SK-MEL-5 (cell line): ENCODE results near the gene FFAR3. TPM values are rescaled to one million over a fixed set of nuclear protein-coding genes. Genes with fewer than 3 reads are reported as not detected.

Experiments used
- DNase-seq: peaks from one replicate; pipeline ENCODE4 v3.0.0-alpha.2; 2016; ENCODE audit warnings: low read depth, low spot score
- in situ Hi-C: cut with HindIII; loops from 2 replicates; pipeline ENCODE4 v1.10.0; 2016; ENCODE audit warnings: low sequenced_read_pairs, high pct_unique_total_duplicates, low pct_unique_long_range_greater_than_20kb
- total RNA-seq: library from RNA; depleted of rRNA; stranded (reverse); fragments of >200 nt; shearing (Covaris generic); gene quantifications from 2 replicates; pipeline ENCODE4 v1.2.3, GENCODE V29; 2014

The FFAR3 gene
- total RNA-seq, 1 experiment from 2014 or later = not detected

DNA sequence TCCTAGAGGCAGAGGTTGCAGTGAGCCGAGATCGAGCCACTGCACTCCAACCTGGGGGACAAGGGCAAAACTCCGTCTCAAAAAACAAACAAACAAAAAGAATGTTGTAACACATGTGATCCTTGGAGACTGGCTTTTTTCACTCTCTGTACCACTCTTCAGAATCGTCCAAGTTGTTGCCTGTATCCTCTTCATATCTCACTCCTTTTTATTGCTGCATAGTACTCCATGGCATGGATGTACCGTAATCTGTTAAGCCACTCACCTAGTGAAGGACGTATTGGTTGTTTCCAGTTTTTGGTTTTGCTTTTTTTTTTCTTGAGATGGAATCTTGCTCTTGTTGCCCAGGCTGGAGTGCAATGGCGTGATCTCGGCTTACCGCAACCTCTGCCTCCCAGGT lies 36.2 kb upstream of the FFAR3 start:
- in situ Hi-C loops = no loop called here
- DNase-seq = no peak

DNA sequence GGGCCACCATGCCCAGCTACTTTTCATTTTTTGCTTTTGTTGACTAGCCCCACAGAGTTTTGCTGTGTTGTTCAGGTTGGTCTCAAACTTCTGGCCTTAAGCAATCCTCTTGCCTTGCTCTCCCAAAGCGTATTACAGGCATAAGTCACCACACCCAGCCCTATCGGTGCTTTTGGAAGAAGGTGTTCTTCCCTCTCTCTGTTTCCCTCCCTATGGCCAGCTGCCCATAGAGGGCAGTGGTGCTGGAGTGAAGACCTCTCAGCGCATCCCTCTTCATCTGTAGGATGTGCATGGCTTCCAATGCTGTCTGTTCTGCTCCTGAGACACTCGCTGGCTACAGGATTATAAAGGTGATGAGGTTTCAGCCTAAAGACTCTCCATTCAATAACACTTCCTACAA lies 30.6 kb upstream of the FFAR3 start:
- in situ Hi-C loops = no loop called here
- peak; percentile 59 for DNase-seq

DNA sequence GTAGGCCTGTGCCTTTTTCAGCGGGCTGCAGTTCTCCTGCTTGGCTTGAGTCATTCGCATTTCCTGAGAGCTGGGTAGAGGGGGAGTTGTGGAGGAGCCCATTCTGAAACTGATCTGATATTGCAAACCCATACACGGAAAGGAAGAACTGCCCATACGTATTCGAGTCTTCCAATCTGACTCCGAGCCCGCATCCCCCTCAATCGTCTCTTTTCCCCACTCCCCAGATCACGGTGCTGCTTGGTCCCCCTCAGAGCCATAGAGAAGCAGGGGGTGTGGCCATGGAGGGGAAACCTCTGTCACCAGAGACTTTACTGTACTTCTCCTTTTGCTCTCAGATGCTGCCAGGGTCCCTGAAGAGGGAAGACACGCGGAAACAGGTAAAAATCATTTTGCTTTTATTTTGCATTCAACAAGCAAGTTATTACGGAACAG lies 29.4 kb upstream of the FFAR3 start, which contains the start of gene CD22:
Gene CD22, plus strand, starts transcription at position 337 of the 435 bp plus-strand sequence. CDS start 2,854 bp downstream, outside the sequence.
- no peak for DNase-seq
- in situ Hi-C loops = no loop called here

DNA sequence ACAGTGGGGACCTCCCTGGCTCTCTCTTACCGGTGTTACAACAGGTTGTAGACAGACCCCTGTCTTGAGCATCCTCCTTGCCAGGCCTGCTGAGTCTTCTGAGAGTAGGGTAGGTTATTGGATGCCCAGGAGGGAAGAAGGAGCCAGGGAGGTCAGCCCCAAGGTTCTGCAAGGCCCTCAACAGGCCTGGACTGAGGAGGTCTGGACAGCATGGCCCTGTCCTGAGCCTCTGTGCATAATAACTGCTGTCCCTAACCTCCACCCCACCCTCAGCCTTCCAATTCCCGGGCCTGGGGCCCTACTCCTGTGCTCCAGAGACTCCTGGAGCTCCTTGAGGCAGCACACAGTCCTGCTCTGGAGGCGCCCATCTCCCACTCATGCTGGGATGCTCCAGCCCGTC lies 28.9 kb upstream of the FFAR3 start:
- DNase-seq = no peak
- in situ Hi-C loops = no loop called here

DNA sequence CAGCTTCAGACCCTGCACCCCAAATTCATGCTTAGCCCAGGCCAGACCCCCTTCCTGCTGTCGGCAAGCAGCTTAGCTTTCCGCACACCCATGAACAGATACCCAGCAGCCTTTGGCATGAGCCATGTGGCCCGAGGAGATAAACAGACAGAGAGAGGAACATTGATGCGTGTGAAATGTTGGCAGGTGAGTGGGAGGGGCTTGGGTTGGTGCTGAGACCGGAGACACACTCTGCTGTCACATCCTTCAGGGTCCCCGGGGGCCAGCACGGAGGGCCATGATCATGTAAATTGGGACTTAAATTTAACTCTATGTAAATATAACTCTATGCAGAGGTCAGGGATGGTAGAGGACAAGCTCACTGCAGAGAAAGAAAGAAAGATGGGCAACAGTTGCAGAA lies 27.8 kb upstream of the FFAR3 start:
- no peak for DNase-seq
- in situ Hi-C loops = no loop called here

DNA sequence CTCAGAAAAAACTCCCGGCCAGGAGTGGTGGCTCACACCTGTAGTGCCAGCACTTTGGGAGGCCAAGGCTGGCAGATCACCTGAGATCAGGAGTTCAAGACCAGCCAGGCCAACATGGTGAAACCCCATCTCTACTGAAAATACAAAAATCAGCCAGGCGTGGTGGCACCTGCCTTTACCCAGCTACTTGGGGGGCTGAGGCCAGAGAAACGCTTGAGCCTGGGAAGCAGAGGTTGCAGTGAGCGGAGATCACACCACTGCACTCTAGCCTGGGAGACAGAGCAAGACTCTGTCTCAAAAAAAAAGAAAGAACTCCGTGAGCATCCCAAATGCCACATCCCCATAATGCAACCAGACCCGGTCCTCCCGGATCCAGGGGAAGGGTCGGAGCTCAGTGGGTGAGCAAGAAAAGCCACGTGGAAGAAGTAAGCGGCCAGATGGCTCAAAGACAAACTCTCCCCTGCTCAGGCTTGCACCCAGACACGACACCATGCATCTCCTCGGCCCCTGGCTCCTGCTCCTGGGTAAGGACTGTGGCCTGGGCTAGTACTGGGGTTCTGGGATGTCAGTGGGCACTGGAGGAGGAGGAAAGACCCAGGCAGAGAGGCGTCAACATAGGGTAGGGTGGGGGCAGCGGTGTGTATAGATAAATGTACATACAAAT lies 26.6 kb upstream of the FFAR3 start:
- in situ Hi-C loops = no loop called here
- DNase-seq = no peak

DNA sequence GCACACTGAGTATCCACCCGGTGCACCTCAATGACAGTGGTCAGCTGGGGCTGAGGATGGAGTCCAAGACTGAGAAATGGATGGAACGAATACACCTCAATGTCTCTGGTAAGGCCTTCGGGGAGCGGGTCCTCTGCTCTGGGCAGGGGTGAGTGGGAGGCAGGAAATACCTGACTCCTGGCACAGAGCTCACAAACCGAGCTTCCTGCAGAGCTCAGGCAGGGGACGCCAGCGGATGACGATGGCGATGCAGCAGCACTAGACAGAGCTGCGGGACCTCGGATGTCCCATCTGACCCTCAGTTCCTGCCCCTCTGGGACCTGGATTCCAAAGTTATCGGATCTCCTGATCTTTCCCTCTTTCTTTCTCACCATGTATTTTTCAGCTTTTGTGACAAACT lies 25.4 kb upstream of the FFAR3 start:
- in situ Hi-C loops = no loop called here
- DNase-seq = no peak

DNA sequence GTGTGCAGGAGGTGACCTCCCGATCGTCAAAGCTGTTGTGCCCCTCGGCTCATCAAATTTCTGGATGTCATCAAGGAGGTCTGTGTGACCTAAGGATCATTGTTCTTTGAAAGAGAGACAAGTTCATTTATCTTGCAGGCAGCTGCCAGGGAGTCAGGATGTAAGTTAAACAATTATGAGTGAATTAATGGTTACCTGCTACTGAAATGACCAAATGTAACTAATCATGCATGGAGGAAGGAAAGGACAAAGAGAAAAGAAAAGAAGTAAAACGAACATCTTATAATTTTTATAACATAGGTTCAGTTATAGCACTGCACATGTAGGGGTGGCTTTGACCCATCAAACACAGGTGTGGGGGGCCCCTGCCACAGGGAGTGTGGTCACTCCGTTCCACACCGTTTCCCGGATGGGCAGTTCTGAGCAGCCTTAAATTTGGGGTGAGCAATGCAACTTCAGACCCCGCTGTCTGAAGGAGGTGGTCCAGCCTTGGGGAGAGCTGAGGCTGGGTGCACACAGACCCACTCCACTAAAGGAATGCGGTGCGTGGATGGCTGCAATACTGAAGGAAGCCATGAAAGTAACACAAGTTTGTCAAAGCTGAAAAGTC lies 24.0 kb upstream of the FFAR3 start:
- in situ Hi-C loops = no loop called here
- no peak for DNase-seq

DNA sequence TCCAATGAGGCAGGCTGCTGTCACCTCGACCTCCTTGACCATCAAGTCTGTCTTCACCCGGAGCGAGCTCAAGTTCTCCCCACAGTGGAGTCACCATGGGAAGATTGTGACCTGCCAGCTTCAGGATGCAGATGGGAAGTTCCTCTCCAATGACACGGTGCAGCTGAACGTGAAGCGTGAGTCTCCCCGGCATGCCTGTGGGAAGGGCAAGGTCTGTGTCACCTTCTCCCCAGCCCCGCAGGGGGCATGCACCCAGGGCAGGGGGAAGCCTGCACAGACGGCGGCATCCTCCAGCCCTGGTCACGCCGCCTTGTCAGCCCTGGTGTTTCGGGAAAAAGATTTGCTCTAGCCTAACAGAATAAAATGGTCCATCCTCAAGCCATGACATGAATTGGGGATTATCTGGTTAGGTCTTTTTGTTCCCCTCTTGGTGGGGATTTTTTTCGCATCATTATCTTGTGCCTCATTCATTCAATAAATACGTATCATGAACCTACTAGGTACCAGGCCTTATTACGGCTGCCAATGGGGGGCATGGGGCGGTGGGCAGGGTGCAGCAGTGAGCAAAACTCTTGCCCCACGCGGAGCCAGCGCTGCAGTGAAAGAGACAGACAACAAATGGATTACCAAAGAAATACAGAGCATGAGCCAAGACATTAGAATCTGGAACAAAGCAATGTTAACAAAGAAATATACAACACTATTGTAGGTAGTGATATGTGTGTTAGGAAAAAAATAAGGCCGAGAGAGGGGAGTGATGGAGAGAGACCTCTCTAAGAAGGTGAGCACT lies 21.9 kb upstream of the FFAR3 start:
- in situ Hi-C loops = no loop called here
- no peak for DNase-seq

DNA sequence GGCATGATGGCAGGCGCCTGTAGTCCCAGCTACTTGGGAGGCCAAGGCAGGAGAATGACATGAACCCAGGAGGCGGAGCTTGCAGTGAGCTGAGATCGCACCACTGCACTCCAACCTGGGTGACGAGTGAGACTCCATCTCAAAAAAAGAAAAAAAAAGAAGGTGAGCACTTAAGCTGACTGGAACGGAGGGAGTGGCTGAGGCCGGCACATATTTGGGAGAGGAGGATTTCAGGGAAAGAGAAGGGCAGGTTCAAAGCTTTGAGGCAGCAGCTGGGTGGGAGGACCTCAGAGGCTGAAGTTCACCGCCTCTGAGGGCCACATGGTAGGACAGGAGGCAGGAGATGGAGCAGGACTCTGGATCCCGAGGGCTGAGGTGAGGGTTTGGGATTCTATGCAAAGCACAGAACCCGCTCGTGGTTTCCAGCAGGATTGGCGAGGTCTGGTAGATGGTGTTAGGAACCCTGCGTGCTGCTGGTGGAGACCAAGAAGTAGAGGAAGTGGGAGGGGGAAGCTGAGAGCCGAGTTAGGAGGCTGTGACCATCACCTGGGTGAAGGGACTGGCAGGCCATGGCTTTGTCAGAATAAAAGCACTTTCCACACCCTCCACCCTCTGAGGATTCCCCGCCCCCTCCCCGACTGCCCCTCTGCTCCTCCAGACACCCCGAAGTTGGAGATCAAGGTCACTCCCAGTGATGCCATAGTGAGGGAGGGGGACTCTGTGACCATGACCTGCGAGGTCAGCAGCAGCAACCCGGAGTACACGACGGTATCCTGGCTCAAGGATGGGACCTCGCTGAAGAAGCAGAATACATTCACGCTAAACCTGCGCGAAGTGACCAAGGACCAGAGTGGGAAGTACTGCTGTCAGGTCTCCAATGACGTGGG lies 20.9 kb upstream of the FFAR3 start:
- in situ Hi-C loops = no loop called here
- no peak for DNase-seq

DNA sequence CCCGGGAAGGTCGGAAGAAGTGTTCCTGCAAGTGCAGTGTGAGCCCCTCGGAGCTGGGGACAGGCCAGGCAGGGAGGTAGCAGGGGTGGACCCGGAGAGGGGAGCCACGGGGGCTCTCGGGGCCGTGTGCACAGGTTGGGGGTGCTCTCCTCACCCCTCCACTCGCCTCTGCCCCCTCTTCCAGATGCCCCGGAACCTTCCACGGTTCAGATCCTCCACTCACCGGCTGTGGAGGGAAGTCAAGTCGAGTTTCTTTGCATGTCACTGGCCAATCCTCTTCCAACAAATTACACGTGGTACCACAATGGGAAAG lies 20.3 kb upstream of the FFAR3 start:
- no peak for DNase-seq
- in situ Hi-C loops = no loop called here

DNA sequence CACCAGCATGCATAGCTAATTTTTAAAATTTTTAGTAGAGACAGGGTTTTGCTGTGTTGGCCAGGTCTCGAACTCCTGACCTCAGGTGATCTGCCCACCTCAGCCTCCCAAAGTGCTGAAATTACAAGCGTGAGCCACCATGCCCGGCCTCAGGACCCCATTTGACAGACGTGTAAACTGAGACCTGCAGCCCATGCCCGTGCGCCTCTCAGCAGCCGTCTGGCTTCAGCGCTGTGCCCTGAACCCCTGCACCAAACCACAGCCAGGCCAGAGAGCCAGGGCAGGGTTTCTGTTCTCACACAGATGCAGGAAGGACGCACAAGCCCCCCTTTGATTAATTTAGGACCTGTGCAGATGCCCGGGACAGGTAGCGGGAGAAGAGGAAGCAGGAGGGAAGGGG lies 17.8 kb upstream of the FFAR3 start:
- in situ Hi-C loops = no loop called here
- DNase-seq = no peak

DNA sequence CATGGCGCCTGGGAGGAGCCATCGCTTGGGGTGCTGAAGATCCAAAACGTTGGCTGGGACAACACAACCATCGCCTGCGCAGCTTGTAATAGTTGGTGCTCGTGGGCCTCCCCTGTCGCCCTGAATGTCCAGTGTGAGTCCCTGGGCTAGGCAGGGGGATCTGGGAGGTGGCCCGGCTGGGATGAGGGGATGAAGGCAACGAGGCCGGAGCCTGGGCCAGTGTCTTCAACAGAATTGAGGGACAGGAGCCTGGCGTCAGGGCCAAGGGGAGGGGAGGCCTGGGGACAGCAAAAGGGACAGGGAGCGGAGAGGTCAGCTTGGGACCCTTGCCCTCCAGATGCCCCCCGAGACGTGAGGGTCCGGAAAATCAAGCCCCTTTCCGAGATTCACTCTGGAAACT lies 17.3 kb upstream of the FFAR3 start:
- no peak for DNase-seq
- in situ Hi-C loops = no loop called here

DNA sequence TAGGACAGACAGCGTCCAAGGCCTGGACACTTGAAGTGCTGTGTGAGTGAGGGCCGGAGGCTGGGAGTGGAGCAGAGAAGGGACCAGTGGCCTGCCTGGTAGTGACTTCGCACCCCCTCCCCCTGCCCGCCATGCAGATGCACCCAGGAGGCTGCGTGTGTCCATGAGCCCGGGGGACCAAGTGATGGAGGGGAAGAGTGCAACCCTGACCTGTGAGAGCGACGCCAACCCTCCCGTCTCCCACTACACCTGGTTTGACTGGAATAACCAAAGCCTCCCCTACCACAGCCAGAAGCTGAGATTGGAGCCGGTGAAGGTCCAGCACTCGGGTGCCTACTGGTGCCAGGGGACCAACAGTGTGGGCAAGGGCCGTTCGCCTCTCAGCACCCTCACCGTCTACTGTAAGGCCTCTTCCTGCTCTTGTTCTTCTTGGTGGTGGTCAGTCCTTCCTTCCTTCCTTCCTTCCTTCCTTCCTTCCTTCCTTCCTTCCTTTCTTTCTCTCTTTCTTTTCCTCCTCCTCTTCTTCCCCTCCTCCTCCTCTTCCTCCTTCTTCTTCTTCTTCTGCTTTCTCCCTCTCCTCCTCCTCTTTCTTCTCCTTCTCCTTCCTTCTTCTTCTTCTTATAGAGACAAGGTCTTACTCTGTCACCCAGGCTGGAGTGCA lies 16.6 kb upstream of the FFAR3 start:
- in situ Hi-C loops = no loop called here
- DNase-seq = no peak

DNA sequence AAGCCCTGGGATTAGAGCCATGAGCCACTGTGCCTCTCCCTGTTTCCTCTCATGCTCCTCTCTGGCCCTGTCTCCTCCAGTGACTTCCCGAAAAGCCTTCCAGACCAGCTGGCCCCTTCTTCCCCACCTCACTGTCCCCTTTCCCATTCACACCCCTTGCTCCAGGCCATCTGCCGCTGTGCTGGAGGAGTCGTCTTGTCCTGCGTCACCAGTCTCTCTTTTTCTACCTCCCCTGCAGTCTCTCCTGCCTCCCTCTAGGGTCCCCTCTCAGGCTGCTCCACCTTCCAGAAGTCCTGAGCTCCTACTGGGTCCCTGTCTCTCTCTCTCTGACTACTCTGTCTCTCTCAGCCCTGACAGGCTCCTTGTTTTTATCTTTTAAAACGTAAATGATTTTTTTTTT lies 15.8 kb upstream of the FFAR3 start:
- in situ Hi-C loops = no loop called here
- DNase-seq = no peak

DNA sequence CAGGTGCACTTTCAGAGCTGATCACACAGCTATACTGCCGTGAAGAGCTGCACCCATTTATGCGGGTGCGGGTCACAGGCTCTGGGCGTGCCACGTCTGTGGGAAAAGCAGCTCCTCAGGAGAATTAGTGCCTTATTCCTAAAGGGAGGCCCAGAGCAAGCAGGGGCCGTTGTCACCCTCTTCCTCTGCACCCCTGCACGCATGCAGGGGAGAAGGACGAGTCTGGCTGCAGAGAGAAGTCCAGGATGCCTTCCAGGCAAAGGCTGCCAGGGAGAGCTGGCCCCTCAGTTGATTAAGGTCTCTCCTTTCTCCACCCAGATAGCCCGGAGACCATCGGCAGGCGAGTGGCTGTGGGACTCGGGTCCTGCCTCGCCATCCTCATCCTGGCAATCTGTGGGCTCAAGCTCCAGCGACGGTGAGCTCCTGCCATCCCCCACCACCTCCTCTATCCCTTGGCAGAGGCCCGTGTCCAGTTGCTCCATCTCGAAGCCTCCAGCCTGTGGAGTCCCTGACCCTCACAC lies 13.7 kb upstream of the FFAR3 start:
- in situ Hi-C loops = no loop called here

DNA sequence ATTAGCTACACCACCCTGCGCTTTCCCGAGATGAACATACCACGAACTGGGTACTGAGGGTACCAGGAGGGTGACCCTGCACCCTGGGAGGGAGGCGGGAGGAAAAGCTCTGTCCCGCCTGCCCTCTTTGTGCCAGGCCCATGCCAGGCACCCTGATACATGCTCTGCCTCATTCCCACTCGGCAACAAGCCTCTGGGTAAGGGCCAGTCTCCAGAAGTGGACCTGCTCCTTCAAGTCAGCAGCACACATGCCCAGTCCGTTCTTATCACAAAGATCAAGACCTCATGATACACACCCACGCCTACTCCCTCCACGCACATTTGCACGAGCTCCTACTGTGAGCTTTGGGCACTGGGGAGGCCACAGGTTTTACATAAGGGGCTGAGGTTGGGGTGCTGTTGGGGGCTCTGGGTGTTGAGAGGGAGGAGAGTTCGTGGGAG lies 12.6 kb upstream of the FFAR3 start:
- DNase-seq = no peak
- in situ Hi-C loops = no loop called here

More for the DNA sequence above, 13.7 kb upstream of the FFAR3 start:
- DNase-seq = no peak
